D341Med (cell line): Measurements from ENCODE around the gene GOLGA6A.
A peak's percentile ranks its signal among the peaks of the same experiment; 100 is the strongest.
"Not testable (repeated sequence)": the region's sequence is repeated elsewhere in the genome, so short reads cannot be mapped to it uniquely, and the experiment has no call there.

Experiments
- DNase-seq: peaks from one replicate; pipeline ENCODE4 v3.0.0; 2012; ENCODE audit warnings: low spot score

Gene GOLGA6A

DNA sequence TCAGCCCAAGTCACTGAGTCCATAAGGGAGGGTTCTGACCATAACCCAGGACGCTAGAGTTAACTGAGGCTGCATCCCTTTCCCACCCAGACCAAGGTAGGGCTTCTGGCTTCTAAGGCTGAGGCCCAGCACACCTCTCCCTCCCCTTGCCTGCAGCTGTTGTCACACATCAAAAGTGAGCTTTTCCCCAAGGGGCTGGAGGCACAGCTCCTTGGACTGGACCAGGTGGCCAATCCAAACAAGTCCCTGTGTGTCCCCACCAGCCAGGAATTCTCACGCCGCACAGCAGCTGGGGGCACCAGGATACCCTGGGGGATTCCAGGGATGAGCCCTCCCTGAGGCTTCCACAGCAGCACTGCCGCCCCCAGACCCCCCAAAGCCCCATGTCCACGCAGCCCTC is 25.8 kb upstream of the GOLGA6A start:
- DNase-seq, result no peak

DNA sequence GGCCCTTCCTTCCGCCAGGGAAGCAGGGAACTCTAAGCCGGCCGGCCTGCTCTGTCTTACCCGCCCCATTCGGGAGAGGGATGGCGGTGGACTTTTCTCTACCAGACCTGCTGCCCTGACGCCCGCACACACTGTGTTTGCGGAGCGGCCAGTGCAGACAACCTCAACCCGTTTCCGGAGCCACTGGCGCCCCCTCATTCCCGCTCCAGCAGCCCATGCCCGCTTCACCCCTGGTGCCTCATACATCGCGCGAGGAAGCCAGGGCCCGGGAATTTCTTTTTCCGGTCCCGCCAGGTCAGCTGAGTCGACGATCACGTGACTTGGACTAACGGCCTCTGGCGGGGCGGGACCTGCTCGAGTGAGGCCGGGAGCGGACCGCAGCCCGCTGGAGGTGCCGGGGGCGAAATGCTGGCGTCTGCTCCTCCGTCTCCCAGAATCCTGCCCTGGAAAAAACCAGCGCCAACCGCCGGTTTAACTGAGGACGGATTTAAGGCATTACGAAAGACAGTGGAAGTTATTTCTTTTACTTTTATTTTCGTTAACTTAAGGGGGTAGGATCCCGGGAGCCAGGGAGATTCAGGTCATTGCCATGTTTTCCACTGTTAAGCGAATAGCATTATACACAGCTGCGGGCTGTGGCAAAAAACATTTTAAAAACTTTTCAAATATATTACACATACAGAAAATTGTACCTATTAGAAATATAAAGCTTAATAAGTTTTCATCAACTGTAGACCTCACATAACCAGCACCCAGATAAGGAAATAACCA is 17.8 kb upstream of the GOLGA6A start:
- DNase-seq, result peak; percentile 87

DNA sequence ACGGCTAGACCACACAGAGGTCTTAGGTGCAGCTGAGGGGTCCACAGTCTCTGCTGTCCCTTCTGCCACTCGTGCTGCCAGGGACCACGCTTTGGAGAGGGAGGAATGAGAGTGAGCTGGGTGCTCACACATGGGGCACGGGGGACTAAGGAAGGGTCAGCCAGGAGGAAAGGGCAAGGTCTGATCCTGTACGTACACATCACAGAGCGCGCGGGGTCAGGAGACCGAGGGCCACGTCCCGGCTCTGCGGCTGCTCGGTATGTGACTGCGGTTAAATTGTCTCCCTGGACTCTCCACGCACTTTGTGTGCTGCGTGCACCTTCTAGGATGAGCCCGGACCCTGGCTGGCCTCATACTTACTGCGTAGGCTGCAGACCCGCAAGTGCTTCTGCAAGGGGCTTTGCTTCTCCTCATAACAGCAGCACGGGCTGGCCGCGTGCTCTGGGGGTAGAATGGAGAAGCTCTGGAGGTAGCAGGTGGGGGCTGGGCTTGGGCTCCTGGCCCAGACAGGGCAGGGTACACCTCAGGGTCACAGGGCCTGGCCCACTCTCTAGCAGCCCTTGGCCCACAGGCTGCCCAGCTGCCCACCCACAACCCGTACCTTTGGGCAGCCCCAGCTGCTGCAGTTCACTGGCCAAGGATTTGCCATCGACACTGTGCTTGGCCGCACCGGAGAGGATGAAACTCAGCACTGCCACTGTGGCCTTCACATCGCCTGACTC is 14.6 kb upstream of the GOLGA6A start:
- not testable (repeated sequence) for DNase-seq

- not testable (repeated sequence) for DNase-seq
Observed at GRCh38 chr15:74095610-74096009, 13.3 kb upstream of the GOLGA6A start.

DNA sequence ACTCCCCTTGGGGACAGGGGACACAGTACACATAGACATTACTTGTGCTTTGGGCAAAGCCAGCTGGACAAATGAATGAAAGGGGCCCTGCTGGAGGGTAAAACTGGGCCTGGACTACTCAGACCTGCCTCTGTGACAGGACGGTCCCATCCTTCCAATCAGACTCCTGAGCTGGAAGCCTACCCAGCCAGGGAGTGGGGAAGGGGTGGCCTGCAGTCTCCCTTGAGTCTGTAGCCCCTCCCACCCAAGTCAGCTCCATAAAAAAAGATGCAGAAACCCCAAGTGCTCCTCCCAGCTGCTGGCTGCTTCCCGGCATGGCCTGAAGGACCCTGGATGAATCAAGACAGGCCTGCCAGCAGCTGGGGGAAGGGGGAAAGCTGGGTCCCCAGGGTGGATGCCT is 12.2 kb upstream of the GOLGA6A start:
- DNase-seq, result not testable (repeated sequence)

GRCh38 chr15:74075781-74076180 is 6.6 kb downstream of the GOLGA6A start:
- not testable (repeated sequence) for DNase-seq

GRCh38 chr15:74072614-74073337 is 9.6 kb downstream of the GOLGA6A start:
- DNase-seq, result not testable (repeated sequence)

- DNase-seq, result not testable (repeated sequence)
Observed at GRCh38 chr15:74072132-74072531, 10.2 kb downstream of the GOLGA6A start.

GRCh38 chr15:74071645-74072044 is 10.7 kb downstream of the GOLGA6A start:
- not testable (repeated sequence) for DNase-seq

GRCh38 chr15:74065684-74066411 is 16.5 kb downstream of the GOLGA6A start:
- not testable (repeated sequence) for DNase-seq

- DNase-seq, result not testable (repeated sequence)
Observed at GRCh38 chr15:74064822-74065221, 17.5 kb downstream of the GOLGA6A start.

DNA sequence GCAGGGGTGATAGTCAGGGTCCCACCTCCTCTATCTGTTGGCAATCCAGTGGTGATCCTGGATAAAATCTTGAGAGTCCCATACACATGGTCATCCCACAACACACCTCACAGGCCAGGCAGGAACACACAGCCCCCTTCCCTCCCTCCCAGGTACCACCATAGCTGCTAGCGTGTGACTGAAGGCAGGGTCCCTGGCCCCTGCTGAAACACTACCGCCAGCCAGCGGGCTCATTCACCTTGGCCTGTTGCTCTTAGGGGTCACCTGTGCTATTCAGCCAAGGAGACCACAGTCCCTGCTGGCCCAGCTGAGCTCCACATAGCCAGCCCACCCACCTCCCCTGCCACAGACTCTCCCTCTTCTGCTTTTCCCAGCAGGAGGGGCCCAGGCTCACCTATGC is 18.2 kb downstream of the GOLGA6A start:
- not testable (repeated sequence) for DNase-seq

DNA sequence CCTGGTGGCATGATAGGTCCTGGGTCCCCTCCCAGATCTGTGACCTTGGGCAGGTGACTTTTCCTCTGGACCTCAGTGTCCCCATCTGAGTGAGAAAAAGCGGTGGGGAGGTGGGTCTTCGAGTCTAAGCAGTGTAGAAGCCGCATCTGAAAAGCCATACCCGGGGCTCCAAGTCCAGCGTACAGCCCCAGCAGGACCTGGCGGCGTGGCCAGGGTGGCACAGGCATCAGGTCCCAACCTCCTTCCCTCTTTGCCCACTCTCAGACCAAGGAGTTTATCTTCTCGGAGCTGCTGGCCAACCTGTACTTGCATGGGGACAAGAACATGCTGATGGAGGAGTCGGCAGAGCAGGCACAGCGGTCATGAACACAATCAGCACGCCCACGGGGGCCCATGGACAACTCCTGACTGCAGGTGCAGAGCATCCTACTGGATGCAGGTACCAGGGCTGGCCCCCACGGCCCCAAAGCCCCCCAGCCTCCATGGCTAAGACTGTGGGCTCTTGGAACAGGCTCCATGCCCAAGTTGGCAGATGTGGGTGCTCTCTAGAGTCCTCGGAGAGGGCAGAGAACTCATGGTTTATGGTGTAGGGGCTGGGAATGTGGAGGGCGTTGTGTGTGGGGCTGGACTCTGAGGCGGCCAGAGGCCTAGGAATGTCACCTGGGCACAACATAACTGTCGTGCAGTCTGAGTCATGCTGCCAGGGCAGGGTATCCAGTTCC is 18.8 kb downstream of the GOLGA6A start:
- not testable (repeated sequence) for DNase-seq

- no peak for DNase-seq
Observed at GRCh38 chr15:74062671-74063070, 19.7 kb downstream of the GOLGA6A start.

DNA sequence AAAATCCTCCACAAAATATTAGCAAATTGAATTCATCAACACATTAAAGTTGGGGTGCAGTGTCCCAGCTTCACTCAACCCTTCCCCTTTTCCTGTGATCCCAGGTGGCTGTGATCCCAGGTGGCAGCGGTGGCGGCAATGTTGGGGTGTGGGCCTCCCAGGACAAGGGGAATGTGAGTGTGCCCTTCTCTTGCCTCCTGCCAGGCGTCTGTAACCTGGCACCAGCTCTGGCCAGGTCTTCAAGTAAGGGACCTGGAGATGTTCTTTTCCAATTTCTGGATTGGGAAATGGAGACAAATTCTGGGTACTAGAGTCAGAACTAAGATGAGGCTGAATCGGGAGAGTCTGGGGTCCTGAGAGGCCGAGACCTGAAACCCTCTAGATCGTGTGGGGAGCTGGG is 20.1 kb downstream of the GOLGA6A start:
- DNase-seq, result no peak

DNA sequence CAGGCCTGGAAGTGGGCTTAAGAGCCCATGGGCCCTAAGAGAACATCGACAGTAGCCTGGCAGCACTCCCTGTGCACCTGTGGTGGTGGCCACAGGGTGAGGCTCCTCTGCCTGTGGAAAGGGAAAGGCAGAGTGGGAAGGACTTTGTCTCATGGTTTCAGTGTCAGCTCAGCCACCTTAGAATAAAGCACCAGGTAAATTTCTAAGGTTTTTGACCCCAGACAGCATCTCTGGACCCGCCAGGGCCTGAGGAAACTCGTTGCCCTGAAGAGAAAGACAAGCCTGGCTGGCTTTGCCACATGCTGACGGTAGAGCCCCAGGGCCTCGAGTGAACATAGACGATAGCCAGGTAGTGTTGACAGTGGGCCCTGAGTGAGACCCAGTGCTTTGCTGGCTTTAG is 22.1 kb downstream of the GOLGA6A start:
- no peak for DNase-seq

DNA sequence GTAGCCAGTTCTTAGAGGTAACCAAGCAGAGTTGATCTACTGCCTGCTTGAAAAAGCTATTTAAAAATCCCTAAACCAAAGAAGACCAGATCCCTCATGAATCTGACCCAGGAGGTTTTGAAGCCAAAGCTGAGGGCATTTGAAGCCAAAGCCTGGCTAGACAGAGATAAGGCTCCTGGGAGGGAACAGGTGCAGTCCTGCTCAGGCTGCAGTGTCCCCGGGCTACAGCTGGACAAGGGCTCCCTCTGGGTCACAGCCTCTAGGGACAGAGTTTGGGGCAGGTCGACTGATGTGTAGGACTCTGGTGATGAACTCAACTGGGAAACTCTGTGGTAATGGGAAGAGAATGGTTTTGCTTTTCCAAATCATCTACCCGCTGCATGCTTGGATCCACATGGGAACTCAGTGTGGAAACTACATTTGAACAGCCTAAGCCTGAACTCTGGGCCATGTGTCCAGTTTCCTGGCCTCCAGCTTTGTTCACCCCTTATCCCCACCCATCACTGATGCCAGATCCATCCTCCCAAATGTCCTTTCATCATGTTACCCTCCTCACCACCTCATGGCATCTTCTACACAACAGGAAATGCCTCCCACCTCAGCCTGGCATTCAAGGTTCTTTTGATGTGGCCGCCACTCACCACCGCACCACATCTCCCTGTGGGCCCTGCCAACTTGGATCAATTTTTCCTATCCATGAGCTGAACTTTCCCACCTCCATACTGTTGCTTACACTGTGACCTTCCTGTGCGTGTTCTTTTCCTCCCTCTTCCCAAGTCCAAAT is 23.1 kb downstream of the GOLGA6A start:
- not testable (repeated sequence) for DNase-seq

DNA sequence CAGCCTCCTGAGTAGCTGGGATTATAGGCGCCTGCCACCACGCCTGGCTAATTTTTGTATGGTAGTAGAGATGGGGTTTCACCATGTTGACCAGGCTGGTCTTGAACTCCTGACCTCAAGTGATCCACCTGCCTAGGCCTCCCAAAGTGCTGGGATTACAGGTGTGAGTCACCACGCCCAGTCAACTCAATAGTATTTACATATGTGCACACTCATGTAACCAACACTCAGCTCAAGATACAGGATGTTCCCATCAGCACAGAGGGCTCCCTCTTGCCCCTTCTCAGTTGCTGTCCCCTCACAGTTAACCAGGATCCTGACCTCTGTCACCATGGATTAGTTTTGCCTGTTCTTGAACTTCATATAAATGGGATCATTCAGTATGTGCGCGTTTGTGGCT is 26.0 kb downstream of the GOLGA6A start:
- not testable (repeated sequence) for DNase-seq

DNA sequence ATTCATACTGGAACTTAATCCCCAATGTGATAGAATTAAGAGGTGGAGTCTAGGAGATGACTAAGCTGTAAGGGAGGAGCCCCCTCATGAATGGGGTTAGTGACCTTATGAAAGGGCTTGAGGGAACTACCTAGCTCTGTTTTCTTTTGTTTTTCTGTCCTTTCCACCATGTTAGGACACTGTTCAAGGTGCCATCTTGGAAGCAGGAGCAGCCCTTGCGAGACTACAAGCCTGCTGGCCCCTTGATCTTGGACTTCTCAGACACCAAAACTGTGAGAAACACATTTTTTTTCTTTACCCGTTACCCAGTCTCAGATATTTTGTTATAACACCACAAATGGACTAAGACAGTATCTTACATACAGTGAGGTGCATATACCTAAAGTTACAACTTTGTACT is 26.5 kb downstream of the GOLGA6A start:
- no peak for DNase-seq

DNA sequence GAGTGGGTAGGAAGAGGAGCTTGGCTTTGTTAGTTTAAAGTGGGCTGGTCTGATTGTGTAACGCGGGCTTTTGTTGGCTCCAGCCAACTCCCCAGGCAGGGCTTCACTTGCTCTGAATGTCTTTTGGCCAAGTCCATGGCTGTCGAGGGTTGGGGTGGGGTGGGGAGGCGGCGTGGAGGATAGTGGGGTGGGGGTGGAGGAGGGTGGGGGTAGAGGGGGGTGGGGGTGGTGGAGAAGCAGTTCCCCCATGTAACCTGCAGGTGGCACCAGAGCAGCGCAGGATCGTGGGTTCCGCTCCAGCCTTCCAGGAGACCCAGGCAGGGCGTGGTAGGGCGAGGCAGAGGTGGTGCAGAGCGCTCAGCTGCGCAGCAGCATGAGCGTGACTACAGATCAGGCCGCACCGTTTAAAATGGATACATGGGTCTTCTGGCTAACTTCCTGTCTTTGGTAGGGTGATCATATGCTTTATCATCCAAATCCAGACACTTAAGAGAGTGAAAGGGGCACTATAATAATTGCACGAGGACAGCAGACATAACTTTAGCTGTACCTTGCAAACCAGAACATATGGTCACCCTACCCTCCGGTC is 28.3 kb downstream of the GOLGA6A start:
- peak; percentile 90 for DNase-seq
